ENCODE data around the gene NPLOC4. TPM values are rescaled to one million over a fixed set of nuclear protein-coding genes. Genes with fewer than 3 reads are reported as not detected.

NPLOC4 gene
- total and polyA plus RNA-seq, 2 experiments from 2014 or later, result 51.4 to 64.6 TPM

- no peaks in the 10 kb centered on the region; the same call in 1 of the 2 replicates for H3K36me3 ChIP-seq (ENCODE audit: low read depth)
- no peaks in the 10 kb centered on the region for H3K27me3 ChIP-seq (replicated peaks; ENCODE audit: insufficient read depth)
- no peaks in the 10 kb centered on the region for H4K20me1 ChIP-seq (ENCODE audit: insufficient read depth)
- no peaks in the 10 kb centered on the region for H3F3A ChIP-seq (ENCODE audit: insufficient read depth)
- in situ Hi-C loops (cut with MboI), result no loop called here
- TF ChIP-seq EZH2 (IDR thresholded peaks at IDR 0.05; ENCODE audit: insufficient read depth, poor library complexity, severe bottlenecking) (no peak), EZH2phosphoT487 (IDR thresholded peaks at IDR 0.05; ENCODE audit: insufficient read depth, low read depth) (no peak)
- WGBS, 2 experiments (ENCODE audit: low coverage in 1 of 2, low lambda C conversion rate in 2 of 2, missing lambda C conversion rate in 2 of 2), result 95 to 96% methylated on average over 15 of the region's 16 CpGs
- peaks cover under 1% of the 10 kb centered on the region; the same call in 1 of the 2 replicates for H3K79me2 ChIP-seq (ENCODE audit: insufficient read depth)
- no peak overlapping the region for H3K27ac ChIP-seq
- H2AFZ ChIP-seq, result no peak overlapping the region
- H3K4me3 ChIP-seq, result no peak overlapping the region
- no peaks in the 10 kb centered on the region for H3K4me1 ChIP-seq (ENCODE audit: insufficient read depth)
- no peak overlapping the region for H3K4me2 ChIP-seq (ENCODE audit: unreplicated experiment)
- no peak for DNase-seq
- no peaks in the 10 kb centered on the region for H3K9me3 ChIP-seq (ENCODE audit: low read depth)
- H3K9me2 ChIP-seq (ENCODE audit: insufficient read depth), result no peaks in the 10 kb centered on the region
- no peak overlapping the region for H3K9ac ChIP-seq
Observed at GRCh38 chr17:81544281-81544974, 92.5 kb downstream of the NPLOC4 start.

GRCh38 chr17:81543756-81544155, 93.2 kb downstream of the NPLOC4 start:
- Histone ChIP-seq H3K4me1 (ENCODE audit: insufficient read depth) (no peaks in the 10 kb centered on the region), H3K4me2 (ENCODE audit: unreplicated experiment) (no peak overlapping the region), H3K9ac (no peak overlapping the region), H3K79me2 (ENCODE audit: insufficient read depth) (no peaks in the 10 kb centered on the region), H3K36me3 (ENCODE audit: low read depth) (no peaks in the 10 kb centered on the region; the same call in 1 of the 2 replicates), H3F3A (ENCODE audit: insufficient read depth) (no peaks in the 10 kb centered on the region), H4K20me1 (ENCODE audit: insufficient read depth) (no peaks in the 10 kb centered on the region), H3K9me3 (ENCODE audit: low read depth) (no peaks in the 10 kb centered on the region), H2AFZ (no peak overlapping the region), H3K4me3 (no peak overlapping the region), H3K27me3 (replicated peaks; ENCODE audit: insufficient read depth) (no peaks in the 10 kb centered on the region), H3K9me2 (ENCODE audit: insufficient read depth) (no peaks in the 10 kb centered on the region), H3K27ac (no peak overlapping the region)
- WGBS, 2 experiments (ENCODE audit: low coverage in 1 of 2, low lambda C conversion rate in 2 of 2, missing lambda C conversion rate in 2 of 2), result 96 to 100% methylated on average over 14 to 15 of the region's 15 CpGs
- DNase-seq, result no peak
- no peak for TF ChIP-seq EZH2 (IDR thresholded peaks at IDR 0.05; ENCODE audit: insufficient read depth, poor library complexity, severe bottlenecking)
- no peak for TF ChIP-seq EZH2phosphoT487 (IDR thresholded peaks at IDR 0.05; ENCODE audit: insufficient read depth, low read depth)
- in situ Hi-C loops (cut with MboI), result no loop called here

- Histone ChIP-seq H3K4me1 (ENCODE audit: insufficient read depth) (no peaks in the 10 kb centered on the region), H3K27me3 (replicated peaks; ENCODE audit: insufficient read depth) (no peaks in the 10 kb centered on the region), H3F3A (ENCODE audit: insufficient read depth) (no peaks in the 10 kb centered on the region), H2AFZ (no peak overlapping the region), H3K36me3 (ENCODE audit: low read depth) (no peaks in the 10 kb centered on the region; the same call in 1 of the 2 replicates), H3K9ac (no peak overlapping the region), H3K27ac (no peak overlapping the region), H3K9me2 (ENCODE audit: insufficient read depth) (no peaks in the 10 kb centered on the region), H3K9me3 (ENCODE audit: low read depth) (no peaks in the 10 kb centered on the region), H3K4me2 (ENCODE audit: unreplicated experiment) (no peak overlapping the region), H3K79me2 (ENCODE audit: insufficient read depth) (no peaks in the 10 kb centered on the region), H3K4me3 (no peak overlapping the region), H4K20me1 (ENCODE audit: insufficient read depth) (no peaks in the 10 kb centered on the region)
- WGBS, 2 experiments (ENCODE audit: low coverage in 1 of 2, low lambda C conversion rate in 2 of 2, missing lambda C conversion rate in 2 of 2), result 90 to 91% methylated on average over 14 of the region's 14 CpGs
- in situ Hi-C loops (cut with MboI), result no loop called here
- TF ChIP-seq EZH2phosphoT487 (IDR thresholded peaks at IDR 0.05; ENCODE audit: insufficient read depth, low read depth), result no peak
- no peak for TF ChIP-seq EZH2 (IDR thresholded peaks at IDR 0.05; ENCODE audit: insufficient read depth, poor library complexity, severe bottlenecking)
- DNase-seq, result no peak
Observed at GRCh38 chr17:81543339-81543675, 93.6 kb downstream of the NPLOC4 start.

- Histone ChIP-seq H3K9me3 (ENCODE audit: low read depth) (no peaks in the 10 kb centered on the region), H3K27me3 (replicated peaks; ENCODE audit: insufficient read depth) (no peaks in the 10 kb centered on the region), H3K9me2 (ENCODE audit: insufficient read depth) (no peaks in the 10 kb centered on the region), H3F3A (ENCODE audit: insufficient read depth) (no peaks in the 10 kb centered on the region), H3K9ac (no peak overlapping the region), H2AFZ (no peak overlapping the region), H3K27ac (no peak overlapping the region), H3K36me3 (ENCODE audit: low read depth) (no peaks in the 10 kb centered on the region; the same call in 1 of the 2 replicates), H4K20me1 (ENCODE audit: insufficient read depth) (no peaks in the 10 kb centered on the region), H3K79me2 (ENCODE audit: insufficient read depth) (no peaks in the 10 kb centered on the region), H3K4me2 (ENCODE audit: unreplicated experiment) (no peak overlapping the region), H3K4me1 (ENCODE audit: insufficient read depth) (no peaks in the 10 kb centered on the region), H3K4me3 (no peak overlapping the region)
- DNase-seq, result no peak
- in situ Hi-C loops (cut with MboI), result no loop called here
- WGBS, 2 experiments (ENCODE audit: low coverage in 1 of 2, low lambda C conversion rate in 2 of 2, missing lambda C conversion rate in 2 of 2), result 80 to 81% methylated on average over 15 of the region's 15 CpGs
- TF ChIP-seq EZH2phosphoT487 (IDR thresholded peaks at IDR 0.05; ENCODE audit: insufficient read depth, low read depth) (no peak), EZH2 (IDR thresholded peaks at IDR 0.05; ENCODE audit: insufficient read depth, poor library complexity, severe bottlenecking) (no peak)
Observed at GRCh38 chr17:81542431-81543338, 94.2 kb downstream of the NPLOC4 start.

Data from GM23248 (cell line).